ENCODE results near the gene ANKS6.
"Not testable (repeated sequence)": the region's sequence is repeated elsewhere in the genome, so short reads cannot be mapped to it uniquely, and the experiment has no call there.

The ANKS6 gene

DNA sequence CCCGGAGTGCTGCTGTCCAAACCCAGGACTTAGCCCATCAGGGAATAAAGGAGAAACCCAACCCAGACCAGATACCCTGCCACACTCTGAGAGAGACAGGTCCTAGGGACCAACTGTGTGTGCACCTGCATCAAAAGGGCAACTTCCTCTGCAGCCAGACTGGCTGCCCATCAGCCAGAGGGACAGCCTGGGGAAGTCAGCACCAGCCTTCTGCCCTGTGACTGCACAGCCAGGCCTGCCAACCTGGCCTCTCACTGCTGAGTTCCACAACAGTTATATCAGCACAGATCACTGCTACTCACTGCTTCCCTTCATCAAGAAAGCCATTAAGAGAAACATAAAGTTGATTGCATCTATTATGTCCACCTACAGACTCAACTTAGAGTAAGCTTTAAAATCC, 105.7 kb downstream of the ANKS6 start:
- DNase-seq: no peak

DNA sequence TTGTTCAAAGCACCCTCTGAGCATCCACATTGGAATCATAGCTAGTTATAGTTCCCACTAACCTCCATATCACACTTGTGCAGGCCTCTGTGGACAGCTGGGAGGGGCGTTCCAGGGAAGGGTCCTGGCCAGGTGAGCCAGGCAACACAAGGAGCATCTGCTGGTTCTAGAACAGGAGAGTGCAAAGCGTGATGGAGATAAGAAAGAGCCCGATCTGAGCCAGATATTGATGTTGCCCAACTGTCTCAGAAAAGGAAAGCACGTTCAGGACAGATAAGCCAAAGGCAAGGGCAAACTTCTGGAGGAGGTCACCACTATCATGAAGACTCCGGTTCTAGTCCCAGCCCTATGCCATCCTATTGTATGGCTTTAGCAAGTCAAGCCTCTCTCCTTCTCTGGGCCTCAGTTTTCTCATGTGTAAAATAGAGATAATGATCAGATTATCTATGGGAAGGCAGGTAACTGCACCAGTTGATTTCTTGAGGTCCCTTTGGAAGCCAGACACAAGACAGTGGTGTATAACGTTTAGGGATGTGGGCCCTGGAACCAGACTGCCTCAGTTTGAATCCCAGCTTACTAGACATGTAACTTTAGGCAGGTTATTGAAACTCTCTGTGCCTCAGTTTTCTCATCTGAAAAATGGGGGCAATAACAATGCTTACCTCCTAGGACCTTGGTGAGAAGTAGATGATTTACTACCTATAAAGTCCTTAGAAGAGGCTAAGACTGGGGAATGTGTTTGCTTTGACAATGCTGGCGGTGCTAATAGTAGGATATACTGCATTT, 107.5 kb downstream of the ANKS6 start:
- DNase-seq: no peak

DNA sequence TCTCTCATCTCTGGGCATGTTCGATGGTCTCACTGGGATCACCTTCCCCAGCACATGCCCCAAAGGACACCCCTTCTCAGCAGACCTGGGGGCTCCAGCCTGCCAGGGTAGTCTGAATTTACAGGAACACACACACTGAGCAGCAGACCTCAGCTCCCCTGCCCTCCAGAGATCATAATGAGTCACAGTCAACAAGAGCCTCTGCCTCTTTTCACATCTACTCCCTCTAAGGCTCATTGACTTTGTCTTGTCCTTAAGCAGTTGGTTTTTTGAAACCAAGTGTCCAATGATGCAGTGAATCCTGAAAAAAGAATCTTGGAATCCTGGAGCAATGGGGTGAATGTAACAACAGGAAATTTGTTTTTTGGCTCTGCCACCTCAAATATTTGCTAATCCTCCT, 108.4 kb downstream of the ANKS6 start:
- DNase-seq: no peak

DNA sequence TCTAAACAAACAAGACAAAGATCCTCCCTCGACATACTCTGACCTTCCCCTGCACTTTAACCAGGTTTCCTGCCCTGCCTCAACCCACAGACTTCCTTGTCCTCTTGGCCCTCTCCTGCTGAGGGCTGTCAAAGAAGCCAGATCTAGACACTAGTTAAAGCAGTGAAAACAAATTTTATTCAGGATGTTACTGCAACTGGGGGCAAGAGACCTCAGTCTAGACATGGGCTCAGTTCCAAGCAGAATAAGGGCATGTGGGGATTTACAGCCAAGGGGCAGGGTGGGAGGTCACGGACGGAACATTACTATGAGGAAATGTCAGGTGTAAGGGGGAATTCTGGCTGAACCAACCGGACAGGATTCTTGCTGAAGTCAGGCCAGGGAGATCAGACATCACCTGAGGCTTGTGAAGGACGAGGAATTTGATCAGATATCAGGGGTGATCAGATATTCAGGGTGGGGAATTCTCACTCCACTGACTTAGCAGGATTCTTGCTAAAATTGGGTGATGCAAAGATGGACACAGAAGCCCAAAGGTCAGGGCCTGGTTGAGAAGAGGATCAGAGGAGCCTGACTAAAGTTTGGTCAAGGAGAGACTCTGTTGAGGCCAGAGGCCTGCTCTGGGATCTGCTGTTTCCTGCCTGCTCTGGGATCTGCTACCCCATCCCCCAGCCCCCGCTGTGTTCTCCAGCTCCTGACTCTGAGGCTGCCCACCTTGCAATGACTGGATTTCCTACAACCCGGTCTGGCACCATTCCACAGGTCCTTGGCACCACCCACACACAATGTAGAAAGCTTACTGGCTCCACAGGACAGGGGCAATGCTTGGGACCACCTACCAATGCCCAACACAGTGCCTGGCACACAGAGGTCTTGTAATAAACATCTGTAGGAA, 109.1 kb downstream of the ANKS6 start:
- DNase-seq: no peak

DNA sequence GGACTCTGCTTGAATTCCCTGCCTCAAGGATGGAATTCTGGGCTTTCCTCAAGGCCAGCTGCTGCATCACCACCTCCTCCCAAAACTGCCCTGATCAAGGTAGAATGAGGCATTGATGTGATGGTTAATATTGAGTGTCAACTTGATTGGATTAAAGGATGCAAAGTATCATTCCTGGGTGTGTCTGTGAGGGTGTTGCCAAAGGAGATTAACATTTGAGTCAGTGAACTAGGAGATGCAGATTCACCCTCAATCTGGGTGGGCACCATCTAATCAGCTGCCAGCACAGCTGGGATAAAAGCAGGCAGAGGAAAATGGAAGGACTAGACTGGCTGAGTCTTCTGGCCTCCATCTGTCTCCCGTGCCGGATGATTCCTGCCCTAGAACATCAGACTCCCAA, 111.5 kb downstream of the ANKS6 start:
- not testable (repeated sequence) for DNase-seq
